ENCODE measurements around the gene SIL1.

- no peak for TF ChIP-seq CTCF (IDR thresholded peaks at IDR 0.05; ENCODE audit: low read depth, low read length, poor library complexity, severe bottlenecking)
- no peak for TF ChIP-seq EZH2phosphoT487 (IDR thresholded peaks at IDR 0.05; ENCODE audit: borderline replicate concordance, low read length)
Observed at GRCh38 chr5:139038613-139039305, 159.4 kb downstream of the SIL1 start.
